Loucy (cell line): ENCODE data around the gene GNA12.

Experiments used
- H2AFZ ChIP-seq: fragments of 200-600 bp; sonication (generic); 2 replicates; pipeline ENCODE4 v1.6.0; 2016; ENCODE audit warnings: antibody characterized with exemption, mild to moderate bottlenecking, low read length, moderate library complexity
- H3F3A ChIP-seq: fragments of 200-600 bp; 2 replicates; pipeline ENCODE4 v1.6.0; 2016; ENCODE audit warnings: antibody characterized with exemption, low read depth, mild to moderate bottlenecking
- H3K27me3 ChIP-seq: fragments of 200-600 bp; sonication (generic); 2 replicates; pipeline ENCODE4 v1.6.1; 2014; ENCODE audit warnings: low read length, mild to moderate bottlenecking; ENCODE audit not compliant: insufficient read depth, poor library complexity, severe bottlenecking
- H3K36me3 ChIP-seq: fragments of 200-600 bp; sonication (generic); 2 replicates; pipeline ENCODE4 v1.6.1; 2016; ENCODE audit warnings: low read length; ENCODE audit not compliant: insufficient read depth
- H3K4me1 ChIP-seq: fragments of 200-600 bp; sonication (generic); 2 replicates; pipeline ENCODE4 v1.5.1; 2014; ENCODE audit warnings: low read length, mild to moderate bottlenecking; ENCODE audit not compliant: insufficient read depth, poor library complexity, severe bottlenecking
- H3K4me2 ChIP-seq: fragments of 200-600 bp; sonication (generic); 2 replicates; pipeline ENCODE4 v1.6.0; 2014; ENCODE audit warnings: antibody characterized with exemption, low read length, low read depth, mild to moderate bottlenecking; ENCODE audit not compliant: poor library complexity, severe bottlenecking
- H3K4me3 ChIP-seq: fragments of 200-600 bp; sonication (generic); 2 replicates; pipeline ENCODE4 v1.5.1; 2014; ENCODE audit warnings: low read length, mild to moderate bottlenecking, mixed read lengths; ENCODE audit not compliant: poor library complexity, severe bottlenecking
- H3K79me2 ChIP-seq: fragments of 200-600 bp; sonication (generic); 2 replicates; pipeline ENCODE4 v1.6.1; 2014; ENCODE audit warnings: low read length; ENCODE audit not compliant: insufficient read depth
- H3K9ac ChIP-seq: fragments of 200-600 bp; sonication (generic); 2 replicates; pipeline ENCODE4 v1.6.0; 2014; ENCODE audit warnings: mild to moderate bottlenecking, low read depth, low read length, moderate library complexity; ENCODE audit not compliant: poor library complexity, severe bottlenecking
- H3K9me2 ChIP-seq: fragments of 200-600 bp; sonication (generic); replicated peaks from 2 replicates; pipeline ENCODE4 v1.6.1; 2016; ENCODE audit warnings: low read depth, low read length, mixed read lengths
- H3K9me3 ChIP-seq: fragments of 200-600 bp; sonication (generic); 2 replicates; pipeline ENCODE4 v1.6.1; 2014; ENCODE audit warnings: mild to moderate bottlenecking, antibody characterized with exemption, low read length, low read depth; ENCODE audit not compliant: insufficient read depth
- H4K20me1 ChIP-seq: fragments of 200-600 bp; sonication (generic); 2 replicates; pipeline ENCODE4 v1.6.0; 2014; ENCODE audit warnings: antibody characterized with exemption, low read length, mild to moderate bottlenecking; ENCODE audit not compliant: insufficient read depth, poor library complexity, severe bottlenecking
- CTCF ChIP-seq: fragments of 200-600 bp; sonication (generic); conservative IDR thresholded peaks from 2 replicates; pipeline ENCODE4 v1.5.1; 2014; ENCODE audit warnings: mild to moderate bottlenecking, antibody characterized with exemption, low read length
- EZH2phosphoT487 ChIP-seq: fragments of 200-600 bp; IDR thresholded peaks from 2 replicates; pipeline ENCODE4 v1.6.1; 2018; ENCODE audit warnings: antibody characterized with exemption, mild to moderate bottlenecking, moderate library complexity, borderline replicate concordance

GNA12 gene

GRCh38 chr7:2884161-2884560 is 40.1 kb upstream of the GNA12 start:
- H3K4me3 ChIP-seq = no peak overlapping the region
- no peak overlapping the region for H2AFZ ChIP-seq
- no peak overlapping the region for H3K9ac ChIP-seq
- H4K20me1 ChIP-seq = no peaks in the 10 kb centered on the region
- peaks cover 29% of the 10 kb centered on the region for H3K4me1 ChIP-seq
- no peaks in the 10 kb centered on the region for H3K27me3 ChIP-seq
- no peaks in the 10 kb centered on the region for H3K36me3 ChIP-seq
- H3K4me2 ChIP-seq = no peak overlapping the region
- no peaks in the 10 kb centered on the region for H3K79me2 ChIP-seq
- no peaks in the 10 kb centered on the region for H3K9me2 ChIP-seq
- H3F3A ChIP-seq = 0 out of 2 replicates have a peak, but pooled peaks cover 5% of the 10 kb centered on the region
- no peak for TF ChIP-seq CTCF
- TF ChIP-seq EZH2phosphoT487 = no peak
- H3K9me3 ChIP-seq = no peaks in the 10 kb centered on the region

GRCh38 chr7:2883101-2883500 is 39.0 kb upstream of the GNA12 start:
- no peaks in the 10 kb centered on the region for H3K27me3 ChIP-seq

GRCh38 chr7:2882111-2882510 is 38.0 kb upstream of the GNA12 start:
- no peak for TF ChIP-seq CTCF
- TF ChIP-seq EZH2phosphoT487 = no peak
- Histone ChIP-seq H4K20me1 (no peaks in the 10 kb centered on the region), H3K9me3 (no peaks in the 10 kb centered on the region), H3K4me1 (peaks cover 39% of the 10 kb centered on the region), H3K4me3 (no peak overlapping the region), H3K36me3 (no peaks in the 10 kb centered on the region), H3K27me3 (no peaks in the 10 kb centered on the region), H3K9me2 (no peaks in the 10 kb centered on the region), H3K79me2 (no peaks in the 10 kb centered on the region), H3F3A (peaks cover 10% of the 10 kb centered on the region; the same call in 1 of the 2 replicates), H3K9ac (no peak overlapping the region), H3K4me2 (no peak overlapping the region), H2AFZ (no peak overlapping the region)

More at GRCh38 chr7:2883101-2883500, 39.0 kb upstream of the GNA12 start:
- H3K9me2 ChIP-seq = no peaks in the 10 kb centered on the region
- TF ChIP-seq EZH2phosphoT487 = no peak
- no peak for TF ChIP-seq CTCF
- H4K20me1 ChIP-seq = no peaks in the 10 kb centered on the region
- H3F3A ChIP-seq = peaks cover 10% of the 10 kb centered on the region; the same call in 1 of the 2 replicates
- no peaks in the 10 kb centered on the region for H3K9me3 ChIP-seq
- no peaks in the 10 kb centered on the region for H3K36me3 ChIP-seq
- H3K4me2 ChIP-seq = no peak overlapping the region
- H3K79me2 ChIP-seq = no peaks in the 10 kb centered on the region
- no peak overlapping the region for H2AFZ ChIP-seq
- peaks cover 37% of the 10 kb centered on the region for H3K4me1 ChIP-seq
- H3K4me3 ChIP-seq = no peak overlapping the region
- no peak overlapping the region for H3K9ac ChIP-seq
